Endodermal cell (in vitro differentiated cells): Measurements from ENCODE around the gene PCCA. TPM values are rescaled to one million over a fixed set of nuclear protein-coding genes. Genes with fewer than 3 reads are reported as not detected.

Source experiments
- DNase-seq: peaks from one replicate; pipeline ENCODE4 v3.0.0-alpha.2; 2017
- H3K27ac ChIP-seq: 2 replicates; pipeline ENCODE4 v1.5.1; 2013; ENCODE audit warnings: mild to moderate bottlenecking, low read depth, low read length, moderate library complexity
- H3K27me3 ChIP-seq: 2 replicates; pipeline ENCODE4 v1.6.1; 2013; ENCODE audit warnings: mild to moderate bottlenecking, low read length, moderate library complexity; ENCODE audit not compliant: insufficient read depth, control insufficient read depth, poor library complexity, severe bottlenecking
- H3K36me3 ChIP-seq: 2 replicates; pipeline ENCODE4 v1.7.0; 2013; ENCODE audit warnings: mild to moderate bottlenecking, low read length, moderate library complexity; ENCODE audit not compliant: control insufficient read depth, insufficient read depth
- H3K4me1 ChIP-seq: one replicate; pipeline ENCODE4 v1.7.0; 2013; ENCODE audit warnings: low read length; ENCODE audit not compliant: control insufficient read depth, insufficient read depth
- H3K4me3 ChIP-seq: 2 replicates; pipeline ENCODE4 v1.5.1; 2013; ENCODE audit warnings: mild to moderate bottlenecking, low read length, moderate library complexity
- H3K9ac ChIP-seq: 2 replicates; pipeline ENCODE4 v1.6.1; 2013; ENCODE audit warnings: mild to moderate bottlenecking, low read length, moderate library complexity; ENCODE audit not compliant: poor library complexity, severe bottlenecking; ENCODE audit errors: extremely low read depth
- H3K9me3 ChIP-seq: 2 replicates; pipeline ENCODE4 v1.6.1; 2013; ENCODE audit warnings: mild to moderate bottlenecking, low read length, moderate library complexity; ENCODE audit not compliant: control insufficient read depth
- H3K27ac Mint-ChIP-seq: 2 replicates; pipeline ENCODE4 v1.8.0; 2020; ENCODE audit warnings: mixed read lengths
- H3K27me3 Mint-ChIP-seq: 2 replicates; pipeline ENCODE4 v1.8.0; 2021; ENCODE audit warnings: mild to moderate bottlenecking, mixed read lengths; ENCODE audit not compliant: insufficient read depth
- H3K36me3 Mint-ChIP-seq: 2 replicates; pipeline ENCODE4 v1.8.0; 2020; ENCODE audit warnings: low read depth, mixed read lengths
- H3K4me1 Mint-ChIP-seq: 2 replicates; pipeline ENCODE4 v1.8.0; 2020; ENCODE audit warnings: mixed read lengths
- H3K4me3 Mint-ChIP-seq: 2 replicates; pipeline ENCODE4 v1.8.0; 2020; ENCODE audit warnings: mild to moderate bottlenecking, moderate library complexity, mixed read lengths
- H3K9me3 Mint-ChIP-seq: 2 replicates; pipeline ENCODE4 v1.8.0; 2020; ENCODE audit warnings: mild to moderate bottlenecking, mixed read lengths
- CTCF ChIP-seq: fragments of 200-600 bp; sonication (generic); conservative IDR thresholded peaks from 2 replicates; pipeline ENCODE4 v1.5.0; 2021; ENCODE audit warnings: antibody characterized with exemption, mild to moderate bottlenecking
- WGBS, 2 experiments: methylation state at CpG; one replicate each; pipeline versions ENCODE4 v1.1.5 to v1.1.7; 2013; ENCODE audit warnings: missing lambda C conversion rate in 2 of 2, mixed read lengths in 1 of 2; ENCODE audit not compliant: insufficient coverage in 1 of 2, insufficient read length in 1 of 2; 5-methylcytosine and 5-hydroxymethylcytosine counted together
- total RNA-seq, 2 donors: library from RNA; stranded (reverse); fragmentation: NEBNext Ultra II Directional in 1 of 2; extraction: Animal tissue kit (Norgen Biotek cat#: 25700) in 1 of 2; gene quantifications; 2 replicates in 1 of 2; 3 replicates in 1 of 2; pipeline ENCODE4 v1.2.1, GENCODE V29; 2021

The PCCA gene
- total RNA-seq, 2 donors from 2014 or later, result 60.2 to 67.2 TPM

- Histone ChIP-seq H3K4me3 (no peak overlapping the region), H3K4me1 (peaks cover 3% of the 10 kb centered on the region), H3K27ac (no peak overlapping the region), H3K9me3 (no peaks in the 10 kb centered on the region), H3K9ac (no peak overlapping the region), H3K36me3 (peaks cover 12% of the 10 kb centered on the region), H3K27me3 (no peaks in the 10 kb centered on the region)
- TF ChIP-seq CTCF, result no peak
- WGBS, 2 experiments, result 77 to 83% methylated on average over 1 to 3 of the region's 3 CpGs
- Mint-ChIP-seq H3K27ac (no peak overlapping the region), H3K4me1 (peaks cover 70% of the 10 kb centered on the region), H3K27me3 (no peaks in the 10 kb centered on the region), H3K9me3 (no peaks in the 10 kb centered on the region), H3K36me3 (peaks cover 12% of the 10 kb centered on the region), H3K4me3 (no peak overlapping the region)
- DNase-seq, result no peak
Observed at GRCh38 chr13:100513171-100513570, 424.3 kb downstream of the PCCA start.

- H3K4me3 Mint-ChIP-seq, result no peak overlapping the region
- DNase-seq, result peak; percentile 41
- no peak overlapping the region for H3K27ac ChIP-seq
- H3K36me3 Mint-ChIP-seq, result peaks cover 14% of the 10 kb centered on the region
- no peak overlapping the region for H3K4me3 ChIP-seq
- H3K4me1 Mint-ChIP-seq, result peaks cover 63% of the 10 kb centered on the region
- no peaks in the 10 kb centered on the region for H3K27me3 Mint-ChIP-seq
- H3K36me3 ChIP-seq, result peaks cover 12% of the 10 kb centered on the region
- 75 to 85% methylated on average over 7 to 8 of the region's 8 CpGs for WGBS, 2 experiments
- no peak overlapping the region for H3K9ac ChIP-seq
- H3K9me3 Mint-ChIP-seq, result no peaks in the 10 kb centered on the region
- H3K27ac Mint-ChIP-seq, result no peak overlapping the region
- H3K9me3 ChIP-seq, result no peaks in the 10 kb centered on the region
- H3K27me3 ChIP-seq, result no peaks in the 10 kb centered on the region
- no peak for TF ChIP-seq CTCF
- H3K4me1 ChIP-seq, result peaks cover 1% of the 10 kb centered on the region
Observed at GRCh38 chr13:100513987-100514670, 425.2 kb downstream of the PCCA start.

GRCh38 chr13:100514788-100515409 is 426.0 kb downstream of the PCCA start:
- peak; percentile 99 for TF ChIP-seq CTCF
- Histone ChIP-seq H3K9ac (no peak overlapping the region), H3K27me3 (no peaks in the 10 kb centered on the region), H3K36me3 (peaks cover 12% of the 10 kb centered on the region), H3K9me3 (no peaks in the 10 kb centered on the region), H3K27ac (no peak overlapping the region), H3K4me1 (no peaks in the 10 kb centered on the region), H3K4me3 (no peak overlapping the region)
- Mint-ChIP-seq H3K9me3 (no peaks in the 10 kb centered on the region), H3K4me3 (no peak overlapping the region), H3K27me3 (no peaks in the 10 kb centered on the region), H3K27ac (no peak overlapping the region), H3K4me1 (peaks cover 56% of the 10 kb centered on the region), H3K36me3 (peaks cover 15% of the 10 kb centered on the region)
- WGBS, 2 experiments, result 5 to 14% methylated on average over 1 to 5 of the region's 5 CpGs
- peak; percentile 93 for DNase-seq
